ENCODE results near the gene ATP8A2.

The ATP8A2 gene

DNA sequence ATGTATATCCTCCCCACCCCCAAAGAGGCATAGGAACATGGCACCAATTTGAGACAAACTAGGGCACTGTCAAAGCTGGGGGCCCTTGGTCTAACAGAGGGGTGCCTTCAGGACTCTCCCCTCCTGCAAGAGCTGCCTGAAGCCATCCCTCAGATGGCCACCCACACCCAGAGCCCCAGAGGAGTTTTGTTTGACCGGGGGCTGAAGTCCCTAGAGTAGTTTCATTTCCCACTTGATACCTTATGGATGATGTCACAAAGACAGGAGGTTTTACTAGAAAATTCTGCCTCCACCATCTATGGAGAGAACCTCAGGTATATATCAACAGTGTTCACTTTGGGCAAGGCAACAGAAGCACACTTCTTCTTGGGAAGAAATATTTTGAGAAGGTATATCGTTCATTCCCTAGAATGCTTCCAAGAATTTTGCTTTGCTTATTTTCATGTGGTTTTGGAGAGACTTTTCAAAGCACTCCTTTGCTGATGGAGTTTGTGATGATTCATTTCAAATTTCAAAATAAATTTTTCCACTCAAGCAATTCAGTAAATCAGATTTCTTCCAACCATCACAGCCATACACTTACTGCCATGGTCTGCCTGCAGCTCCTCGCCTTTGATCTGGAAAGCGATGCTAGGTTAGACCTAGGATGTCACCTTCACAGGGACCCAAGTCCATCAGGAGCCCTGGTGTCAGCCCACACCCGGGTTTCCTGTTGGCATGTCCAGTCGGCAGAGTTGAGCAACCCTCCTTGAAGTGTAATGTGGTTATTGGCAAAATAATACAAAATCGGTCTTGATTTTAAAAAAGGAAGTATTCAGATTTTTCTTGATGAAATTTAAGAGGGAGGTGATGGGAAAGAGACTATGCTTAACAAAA is 473.0 kb downstream of the ATP8A2 start:
- Histone ChIP-seq H3K27ac (ENCODE audit: low read depth, low read length) (no peak overlapping the region), H3K4me1 (ENCODE audit: control insufficient read depth, insufficient read depth, low read length, unreplicated experiment) (no peaks in the 10 kb centered on the region), H3K27me3 (ENCODE audit: insufficient read depth, low read length) (no peaks in the 10 kb centered on the region)

DNA sequence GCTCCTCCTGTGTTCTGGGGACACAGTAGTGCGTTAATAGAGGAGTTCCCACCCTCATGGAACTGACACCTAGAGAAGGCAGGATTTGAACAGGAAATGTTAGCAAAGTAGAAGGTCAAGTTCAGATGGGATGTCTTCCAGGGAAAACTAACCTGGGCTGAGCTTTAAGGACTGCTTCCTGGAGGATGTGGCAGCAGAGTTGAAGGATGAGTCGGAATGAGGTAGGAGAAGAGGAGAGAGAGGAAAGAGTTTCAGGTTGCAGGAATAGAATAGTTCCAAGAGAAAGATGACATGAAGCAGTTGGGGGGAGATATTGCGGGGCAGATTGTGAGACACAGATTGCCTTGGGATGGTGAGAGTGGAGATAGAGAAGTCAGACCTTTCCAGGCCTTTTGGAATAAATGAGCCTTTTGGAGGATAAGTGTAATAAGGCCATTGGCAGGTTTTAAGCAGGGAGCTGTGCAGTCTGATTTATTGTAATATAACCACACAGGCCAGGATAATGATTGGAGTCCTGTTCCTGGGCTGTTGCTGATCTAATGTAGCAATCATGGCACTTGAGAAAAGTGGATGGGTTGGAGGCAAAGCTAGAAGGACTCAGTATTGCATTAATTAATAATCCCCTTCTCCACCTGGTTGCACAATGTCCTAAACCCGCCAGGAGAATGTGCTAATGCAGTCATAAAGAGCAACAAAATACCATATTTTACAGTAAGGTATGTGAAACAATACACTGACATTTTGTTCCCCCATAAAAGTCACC is 474.6 kb downstream of the ATP8A2 start:
- Histone ChIP-seq H3K27me3 (ENCODE audit: insufficient read depth, low read length) (no peaks in the 10 kb centered on the region), H3K4me1 (ENCODE audit: control insufficient read depth, insufficient read depth, low read length, unreplicated experiment) (no peaks in the 10 kb centered on the region), H3K36me3 (ENCODE audit: insufficient read depth, low read length) (no peaks in the 10 kb centered on the region), H3K27ac (ENCODE audit: low read depth, low read length) (no peak overlapping the region), H3K79me2 (ENCODE audit: control insufficient read depth, insufficient read depth, low read length, unreplicated experiment) (no peaks in the 10 kb centered on the region), H2AFZ (ENCODE audit: low read length, unreplicated experiment) (no peak overlapping the region), H3K4me3 (ENCODE audit: low read depth, low read length) (no peak overlapping the region)

More for the DNA sequence above, 473.0 kb downstream of the ATP8A2 start:
- H2AFZ ChIP-seq (ENCODE audit: low read length, unreplicated experiment), result no peak overlapping the region
- no peak overlapping the region for H3K4me3 ChIP-seq (ENCODE audit: low read depth, low read length)
- no peaks in the 10 kb centered on the region for H3K36me3 ChIP-seq (ENCODE audit: insufficient read depth, low read length)
- no peaks in the 10 kb centered on the region for H3K79me2 ChIP-seq (ENCODE audit: control insufficient read depth, insufficient read depth, low read length, unreplicated experiment)

DNA sequence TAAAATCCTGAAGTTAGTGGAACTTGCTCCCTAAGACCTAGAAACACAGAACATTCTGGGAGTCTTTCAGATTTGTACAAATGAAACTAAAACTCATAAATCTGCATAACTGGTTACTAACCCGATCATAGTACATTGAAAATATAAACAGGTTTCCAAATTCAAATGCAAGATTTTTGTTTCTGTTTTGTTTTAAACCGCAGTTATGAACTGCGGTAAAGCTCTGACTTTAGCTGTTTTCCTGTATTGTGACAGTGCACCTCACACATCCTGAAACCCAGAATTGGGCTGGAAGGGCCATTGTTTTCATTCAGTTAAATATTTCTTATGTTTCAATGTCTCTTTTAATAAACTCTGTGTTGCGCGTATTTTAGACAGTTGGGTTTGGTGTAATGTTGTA is 475.4 kb downstream of the ATP8A2 start:
- H3K79me2 ChIP-seq (ENCODE audit: control insufficient read depth, insufficient read depth, low read length, unreplicated experiment), result no peaks in the 10 kb centered on the region
- H3K36me3 ChIP-seq (ENCODE audit: insufficient read depth, low read length), result no peaks in the 10 kb centered on the region
- no peak overlapping the region for H3K27ac ChIP-seq (ENCODE audit: low read depth, low read length)
- no peak overlapping the region for H2AFZ ChIP-seq (ENCODE audit: low read length, unreplicated experiment)
- H3K4me3 ChIP-seq (ENCODE audit: low read depth, low read length), result no peak overlapping the region
- no peaks in the 10 kb centered on the region for H3K4me1 ChIP-seq (ENCODE audit: control insufficient read depth, insufficient read depth, low read length, unreplicated experiment)
- H3K27me3 ChIP-seq (ENCODE audit: insufficient read depth, low read length), result no peaks in the 10 kb centered on the region

DNA sequence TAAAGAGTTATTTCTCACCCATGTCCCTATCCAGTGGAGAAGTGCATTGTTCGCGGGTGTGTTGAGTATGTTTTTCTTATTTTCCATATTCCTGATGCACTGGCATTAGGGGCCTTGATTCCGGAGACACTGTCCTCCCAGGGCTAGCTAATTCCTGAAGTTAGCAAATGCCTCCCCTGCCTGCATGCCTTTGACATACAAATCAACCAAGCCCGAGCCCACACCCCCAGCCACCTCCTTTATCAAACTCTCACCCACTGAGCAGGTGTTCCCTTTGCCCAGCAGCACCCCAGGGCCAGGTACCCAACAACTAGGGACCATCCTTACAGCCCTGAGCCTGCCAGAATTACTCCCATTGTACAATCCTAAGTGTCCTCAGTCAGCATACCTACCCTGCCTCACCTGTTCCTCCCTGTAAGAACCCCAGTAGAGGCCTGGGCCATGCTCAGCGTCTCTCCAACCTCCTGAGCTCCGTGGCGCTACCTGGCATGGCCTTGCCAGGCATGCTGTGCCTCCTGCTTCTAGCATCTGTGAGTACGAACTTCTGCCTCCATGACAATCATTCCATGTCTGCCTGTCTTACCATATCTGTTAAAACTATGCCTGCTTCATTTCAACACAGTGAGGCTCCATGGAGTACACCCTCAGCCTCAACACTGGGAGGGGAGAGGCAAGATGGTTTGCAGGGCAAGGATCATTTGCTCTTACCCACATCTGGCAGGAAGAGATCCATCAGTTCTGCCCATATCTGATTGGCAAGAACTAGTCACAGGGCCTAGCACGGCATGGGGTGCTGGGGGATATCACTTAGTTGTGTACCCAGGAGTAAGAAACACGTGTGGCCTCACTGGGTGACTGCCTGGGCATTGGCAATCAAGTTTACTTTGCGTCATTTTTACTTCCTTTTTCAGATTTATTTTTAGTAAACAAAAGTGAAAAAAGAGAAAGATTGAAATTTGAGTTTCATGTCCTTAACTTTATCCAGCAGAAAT is 476.2 kb downstream of the ATP8A2 start:
- no peaks in the 10 kb centered on the region for H3K36me3 ChIP-seq (ENCODE audit: insufficient read depth, low read length)
- H3K79me2 ChIP-seq (ENCODE audit: control insufficient read depth, insufficient read depth, low read length, unreplicated experiment), result no peaks in the 10 kb centered on the region
- no peaks in the 10 kb centered on the region for H3K4me1 ChIP-seq (ENCODE audit: control insufficient read depth, insufficient read depth, low read length, unreplicated experiment)
- H3K27ac ChIP-seq (ENCODE audit: low read depth, low read length), result no peak overlapping the region
- no peak overlapping the region for H2AFZ ChIP-seq (ENCODE audit: low read length, unreplicated experiment)
- H3K4me3 ChIP-seq (ENCODE audit: low read depth, low read length), result no peak overlapping the region
- H3K27me3 ChIP-seq (ENCODE audit: insufficient read depth, low read length), result no peaks in the 10 kb centered on the region

DNA sequence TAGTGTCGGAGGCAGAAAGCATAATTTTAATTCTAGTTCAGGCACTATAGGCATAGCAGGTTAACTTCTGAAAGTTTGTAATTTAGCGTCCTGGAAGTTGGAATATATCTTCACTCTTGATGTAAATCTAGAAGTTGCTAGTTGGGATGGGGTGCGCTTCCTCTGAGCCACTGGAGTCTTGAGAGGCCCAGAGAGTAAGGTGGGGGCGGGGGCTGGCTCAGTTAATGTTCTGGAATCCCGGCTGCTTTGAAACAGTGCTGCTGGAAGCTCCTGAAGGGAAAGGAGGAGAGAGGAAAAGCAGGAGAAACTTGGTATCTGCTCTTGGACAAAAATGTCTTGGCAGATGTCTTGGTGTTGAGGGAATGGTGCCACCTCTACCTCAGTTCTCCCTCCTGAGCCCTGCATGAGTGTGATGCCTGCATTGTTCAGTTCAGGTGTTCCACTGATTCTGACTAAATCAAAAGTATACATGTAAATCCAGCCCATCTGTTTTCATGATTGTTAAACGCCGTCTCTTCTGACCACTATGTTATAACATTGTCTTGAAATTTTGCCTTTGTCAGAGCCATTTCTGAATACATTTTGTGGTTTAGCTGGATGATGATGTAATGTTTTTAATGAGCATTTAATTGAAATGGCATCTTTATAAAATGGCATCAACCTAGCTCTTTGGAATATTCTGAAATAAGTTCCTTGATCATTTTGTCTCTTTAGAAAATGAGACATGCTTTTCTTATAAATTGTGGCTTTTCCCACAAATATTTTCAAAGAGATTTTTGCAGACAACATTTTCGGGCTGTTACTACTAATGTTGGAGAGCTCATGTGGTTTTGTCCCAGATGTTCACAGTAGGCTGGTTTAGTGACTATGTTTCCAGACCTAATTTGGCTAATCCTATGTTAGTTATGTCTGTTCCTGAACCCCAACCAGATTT is 477.3 kb downstream of the ATP8A2 start:
- Histone ChIP-seq H3K27ac (ENCODE audit: low read depth, low read length) (no peak overlapping the region), H3K79me2 (ENCODE audit: control insufficient read depth, insufficient read depth, low read length, unreplicated experiment) (no peaks in the 10 kb centered on the region), H3K4me3 (ENCODE audit: low read depth, low read length) (no peak overlapping the region), H3K27me3 (ENCODE audit: insufficient read depth, low read length) (no peaks in the 10 kb centered on the region), H2AFZ (ENCODE audit: low read length, unreplicated experiment) (no peak overlapping the region), H3K4me1 (ENCODE audit: control insufficient read depth, insufficient read depth, low read length, unreplicated experiment) (no peaks in the 10 kb centered on the region), H3K36me3 (ENCODE audit: insufficient read depth, low read length) (no peaks in the 10 kb centered on the region)

DNA sequence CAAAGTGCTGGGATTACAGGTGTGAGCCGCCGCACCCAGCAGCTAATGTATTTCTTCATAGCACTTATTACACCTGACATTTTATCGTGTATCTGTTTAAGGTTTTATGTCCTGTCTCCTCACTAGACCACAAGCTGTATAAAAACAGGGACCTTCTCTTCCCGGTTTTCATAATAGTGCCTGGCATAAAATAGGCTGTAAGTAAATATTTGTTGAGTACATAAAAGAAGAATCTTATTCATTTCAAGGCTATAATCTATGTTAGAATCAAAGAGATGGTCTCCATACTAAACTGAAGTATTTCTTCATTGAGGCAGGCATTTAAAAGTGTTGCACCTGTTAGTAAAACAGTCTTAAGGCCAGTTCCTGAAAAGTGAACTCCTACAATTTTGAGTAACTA is 486.1 kb downstream of the ATP8A2 start:
- no peak overlapping the region for H2AFZ ChIP-seq (ENCODE audit: low read length, unreplicated experiment)
- H3K4me3 ChIP-seq (ENCODE audit: low read depth, low read length), result no peak overlapping the region
- H3K27ac ChIP-seq (ENCODE audit: low read depth, low read length), result no peak overlapping the region
- H3K36me3 ChIP-seq (ENCODE audit: insufficient read depth, low read length), result no peaks in the 10 kb centered on the region
- peaks cover 14% of the 10 kb centered on the region for H3K4me1 ChIP-seq (ENCODE audit: control insufficient read depth, insufficient read depth, low read length, unreplicated experiment)
- no peaks in the 10 kb centered on the region for H3K27me3 ChIP-seq (ENCODE audit: insufficient read depth, low read length)
- no peaks in the 10 kb centered on the region for H3K79me2 ChIP-seq (ENCODE audit: control insufficient read depth, insufficient read depth, low read length, unreplicated experiment)

DNA sequence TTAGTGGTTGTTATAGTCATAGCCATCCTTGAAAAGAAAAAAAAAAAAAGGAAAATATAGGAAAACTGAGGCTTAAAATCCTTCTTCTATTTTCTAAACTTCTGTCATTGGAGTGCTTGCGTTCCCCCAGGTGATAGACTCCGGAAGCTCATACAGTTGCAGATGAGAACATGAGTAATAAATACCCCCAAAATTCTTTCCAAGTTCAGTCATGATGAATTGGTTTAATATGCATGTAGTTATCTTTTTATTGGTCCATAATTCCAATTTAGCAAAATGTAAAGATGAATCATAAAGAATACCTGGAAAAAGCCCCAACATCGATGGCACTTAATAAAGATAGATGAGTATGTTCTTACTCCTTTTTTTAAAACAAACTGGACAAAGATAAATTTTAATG is 487.8 kb downstream of the ATP8A2 start:
- Histone ChIP-seq H3K27ac (ENCODE audit: low read depth, low read length) (no peak overlapping the region), H3K79me2 (ENCODE audit: control insufficient read depth, insufficient read depth, low read length, unreplicated experiment) (no peaks in the 10 kb centered on the region), H3K36me3 (ENCODE audit: insufficient read depth, low read length) (no peaks in the 10 kb centered on the region), H3K4me1 (ENCODE audit: control insufficient read depth, insufficient read depth, low read length, unreplicated experiment) (peaks cover 14% of the 10 kb centered on the region), H3K27me3 (ENCODE audit: insufficient read depth, low read length) (no peaks in the 10 kb centered on the region), H3K4me3 (ENCODE audit: low read depth, low read length) (no peak overlapping the region), H2AFZ (ENCODE audit: low read length, unreplicated experiment) (no peak overlapping the region)

DNA sequence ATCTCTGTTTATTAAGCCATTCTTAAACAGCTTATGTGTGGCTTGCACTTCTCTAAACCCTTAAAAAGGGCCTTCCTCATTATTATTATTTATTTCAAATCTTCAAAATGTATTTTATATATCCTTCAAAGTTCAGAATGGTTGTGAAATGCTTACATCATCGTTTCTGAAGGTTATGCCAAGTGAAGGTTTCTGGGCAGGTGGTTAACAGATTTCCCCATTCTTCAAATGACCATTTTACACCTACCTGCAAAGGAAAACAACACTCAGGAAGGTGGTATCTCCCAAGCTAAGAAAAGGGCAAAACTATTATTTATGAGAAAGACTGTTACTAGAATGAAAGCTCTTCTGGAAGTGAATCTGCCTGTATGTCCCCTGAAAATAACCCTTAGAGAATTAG is 488.5 kb downstream of the ATP8A2 start:
- Histone ChIP-seq H3K36me3 (ENCODE audit: insufficient read depth, low read length) (no peaks in the 10 kb centered on the region), H3K4me3 (ENCODE audit: low read depth, low read length) (no peak overlapping the region), H3K4me1 (ENCODE audit: control insufficient read depth, insufficient read depth, low read length, unreplicated experiment) (peaks cover 14% of the 10 kb centered on the region), H3K27ac (ENCODE audit: low read depth, low read length) (peak overlapping the region; percentile 46; the same call in 1 of the 2 replicates), H2AFZ (ENCODE audit: low read length, unreplicated experiment) (peak overlapping the region; percentile 46), H3K27me3 (ENCODE audit: insufficient read depth, low read length) (no peaks in the 10 kb centered on the region), H3K79me2 (ENCODE audit: control insufficient read depth, insufficient read depth, low read length, unreplicated experiment) (no peaks in the 10 kb centered on the region)

DNA sequence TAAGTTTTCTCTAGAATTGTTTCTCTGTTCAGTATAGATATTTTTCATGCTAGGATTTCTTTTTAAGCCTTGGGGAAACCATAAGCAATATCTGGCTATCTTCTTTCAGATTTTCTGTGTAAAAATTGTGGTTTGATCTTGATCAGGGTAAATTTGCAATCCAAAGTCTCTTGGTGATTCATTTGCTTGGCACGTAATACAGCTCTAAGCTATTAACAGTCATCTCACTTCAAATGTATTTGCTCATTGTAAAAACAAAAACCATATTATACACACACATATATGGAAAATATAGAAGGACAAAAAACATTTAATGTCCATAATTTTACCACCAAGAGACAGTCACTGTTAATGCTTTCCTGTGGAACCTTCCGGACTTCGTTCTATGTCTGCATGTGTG is 489.1 kb downstream of the ATP8A2 start:
- H2AFZ ChIP-seq (ENCODE audit: low read length, unreplicated experiment), result peak overlapping the region; percentile 46
- no peak overlapping the region for H3K4me3 ChIP-seq (ENCODE audit: low read depth, low read length)
- peaks cover 14% of the 10 kb centered on the region for H3K4me1 ChIP-seq (ENCODE audit: control insufficient read depth, insufficient read depth, low read length, unreplicated experiment)
- no peaks in the 10 kb centered on the region for H3K27me3 ChIP-seq (ENCODE audit: insufficient read depth, low read length)
- peak overlapping the region; percentile 46; the same call in 1 of the 2 replicates for H3K27ac ChIP-seq (ENCODE audit: low read depth, low read length)
- no peaks in the 10 kb centered on the region for H3K36me3 ChIP-seq (ENCODE audit: insufficient read depth, low read length)
- no peaks in the 10 kb centered on the region for H3K79me2 ChIP-seq (ENCODE audit: control insufficient read depth, insufficient read depth, low read length, unreplicated experiment)

Data from ACC112 (cell line).